ENCODE data around the gene OR51L1. TPM values are rescaled to one million over a fixed set of nuclear protein-coding genes. Genes with fewer than 3 reads are reported as not detected.
"Not testable (repeated sequence)": the region's sequence is repeated elsewhere in the genome, so short reads cannot be mapped to it uniquely, and the experiment has no call there.

Gene OR51L1
- total RNA-seq: not detected in 2 replicates

GRCh38 chr11:4994551-4994950 lies at the start of gene OR51L1:
OR51L1 (plus strand) TSS chr11:4994851; CDS start chr11:4998983, 4,132 bp downstream.
- no peak for DNase-seq (ENCODE audit: low read depth)

- no peak for DNase-seq (ENCODE audit: low read depth)
Measured at GRCh38 chr11:4947505-4947904, 47.1 kb upstream of the OR51L1 start, which contains the start of gene OR51A4. OR51A4 (minus strand) TSS chr11:4947605; CDS start chr11:4947100, 505 bp downstream.

GRCh38 chr11:4955613-4956012 lies 39.0 kb upstream of the OR51L1 start, which contains the start of gene OR51A2:
OR51A2 (minus strand) TSS chr11:4955713; CDS start chr11:4955713, 0 bp downstream.
- DNase-seq (ENCODE audit: low read depth): not testable (repeated sequence)

- no peak for DNase-seq (ENCODE audit: low read depth)
Measured at GRCh38 chr11:4957396-4957795, 37.3 kb upstream of the OR51L1 start.

GRCh38 chr11:4960877-4961276 lies 33.8 kb upstream of the OR51L1 start:
- no peak for DNase-seq (ENCODE audit: low read depth)

GRCh38 chr11:4962816-4963215 lies 31.8 kb upstream of the OR51L1 start:
- no peak for DNase-seq (ENCODE audit: low read depth)

GRCh38 chr11:4975436-4975835 lies 19.2 kb upstream of the OR51L1 start:
- DNase-seq (ENCODE audit: low read depth): peak; percentile 34

GRCh38 chr11:4979036-4979435 lies 15.6 kb upstream of the OR51L1 start:
- no peak for DNase-seq (ENCODE audit: low read depth)

- no peak for DNase-seq (ENCODE audit: low read depth)
Measured at GRCh38 chr11:4982678-4983077, 12.0 kb upstream of the OR51L1 start.

GRCh38 chr11:4983841-4984240 lies 10.8 kb upstream of the OR51L1 start:
- DNase-seq (ENCODE audit: low read depth): peak; percentile 87

- DNase-seq (ENCODE audit: low read depth): peak; percentile 20
Measured at GRCh38 chr11:4991060-4991459, 3.6 kb upstream of the OR51L1 start.

- DNase-seq (ENCODE audit: low read depth): peak; percentile 58
Measured at GRCh38 chr11:5004424-5005274, 10.0 kb downstream of the OR51L1 start.

- no peak for DNase-seq (ENCODE audit: low read depth)
Measured at GRCh38 chr11:5007561-5007960, 12.9 kb downstream of the OR51L1 start.

GRCh38 chr11:5011254-5011653 lies 16.6 kb downstream of the OR51L1 start:
- no peak for DNase-seq (ENCODE audit: low read depth)

- DNase-seq (ENCODE audit: low read depth): no peak
Measured at GRCh38 chr11:5013012-5013411, 18.4 kb downstream of the OR51L1 start.

- no peak for DNase-seq (ENCODE audit: low read depth)
Measured at GRCh38 chr11:5021996-5022395, 27.3 kb downstream of the OR51L1 start.

GRCh38 chr11:5036669-5037068 lies 42.0 kb downstream of the OR51L1 start:
- no peak for DNase-seq (ENCODE audit: low read depth)

- no peak for DNase-seq (ENCODE audit: low read depth)
Measured at GRCh38 chr11:5037926-5038325, 43.3 kb downstream of the OR51L1 start.

- no peak for DNase-seq (ENCODE audit: low read depth)
Measured at GRCh38 chr11:5038341-5038740, 43.7 kb downstream of the OR51L1 start.

GRCh38 chr11:5040876-5041275 lies 46.2 kb downstream of the OR51L1 start:
- peak; percentile 54 for DNase-seq (ENCODE audit: low read depth)

- no peak for DNase-seq (ENCODE audit: low read depth)
Measured at GRCh38 chr11:5042091-5042490, 47.4 kb downstream of the OR51L1 start.

- peak; percentile 43 for DNase-seq (ENCODE audit: low read depth)
Measured at GRCh38 chr11:5043380-5043779, 48.7 kb downstream of the OR51L1 start.

GRCh38 chr11:5046226-5046625 lies 51.6 kb downstream of the OR51L1 start, which contains the start of gene OR52J3:
OR52J3 (plus strand) TSS chr11:5046526; CDS start chr11:5046526, 0 bp downstream.
- no peak for DNase-seq (ENCODE audit: low read depth)
